ENCODE data around the gene DGKD.

DGKD gene

GRCh38 chr2:233413046-233413445 is 58.8 kb downstream of the DGKD start:
- no peak for DNase-seq (ENCODE audit: low read depth)

GRCh38 chr2:233413559-233414272 is 59.4 kb downstream of the DGKD start:
- DNase-seq (ENCODE audit: low read depth): no peak

- no peak for DNase-seq (ENCODE audit: low read depth)
Measured at GRCh38 chr2:233414273-233414654, 60.0 kb downstream of the DGKD start.

- no peak for DNase-seq (ENCODE audit: low read depth)
Measured at GRCh38 chr2:233414777-233415570, 60.7 kb downstream of the DGKD start.

DNA sequence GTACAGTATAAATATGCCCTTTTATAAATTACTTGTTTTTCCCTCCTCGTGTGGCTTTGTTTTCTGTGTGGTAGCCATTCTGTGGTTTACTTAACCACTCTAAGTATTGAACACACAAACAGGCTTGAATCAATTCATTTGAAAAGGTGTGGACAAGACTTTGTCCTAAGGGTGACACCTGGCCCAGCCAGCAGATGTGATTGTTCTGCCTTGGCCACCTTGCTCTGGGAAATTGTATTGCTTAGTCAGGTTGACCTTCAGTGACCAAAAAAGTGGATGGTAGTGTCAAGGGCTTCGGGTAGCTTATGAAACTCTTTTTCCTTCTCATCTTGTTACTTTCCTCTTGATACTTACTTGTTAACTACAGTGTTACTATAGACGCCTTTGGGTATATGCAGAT is 61.9 kb downstream of the DGKD start:
- no peak for DNase-seq (ENCODE audit: low read depth)

- no peak for DNase-seq (ENCODE audit: low read depth)
Measured at GRCh38 chr2:233416706-233417105, 62.4 kb downstream of the DGKD start.

- no peak for DNase-seq (ENCODE audit: low read depth)
Measured at GRCh38 chr2:233417282-233417681, 63.0 kb downstream of the DGKD start.

- DNase-seq (ENCODE audit: low read depth): no peak
Measured at GRCh38 chr2:233418052-233418760, 63.9 kb downstream of the DGKD start.

DNA sequence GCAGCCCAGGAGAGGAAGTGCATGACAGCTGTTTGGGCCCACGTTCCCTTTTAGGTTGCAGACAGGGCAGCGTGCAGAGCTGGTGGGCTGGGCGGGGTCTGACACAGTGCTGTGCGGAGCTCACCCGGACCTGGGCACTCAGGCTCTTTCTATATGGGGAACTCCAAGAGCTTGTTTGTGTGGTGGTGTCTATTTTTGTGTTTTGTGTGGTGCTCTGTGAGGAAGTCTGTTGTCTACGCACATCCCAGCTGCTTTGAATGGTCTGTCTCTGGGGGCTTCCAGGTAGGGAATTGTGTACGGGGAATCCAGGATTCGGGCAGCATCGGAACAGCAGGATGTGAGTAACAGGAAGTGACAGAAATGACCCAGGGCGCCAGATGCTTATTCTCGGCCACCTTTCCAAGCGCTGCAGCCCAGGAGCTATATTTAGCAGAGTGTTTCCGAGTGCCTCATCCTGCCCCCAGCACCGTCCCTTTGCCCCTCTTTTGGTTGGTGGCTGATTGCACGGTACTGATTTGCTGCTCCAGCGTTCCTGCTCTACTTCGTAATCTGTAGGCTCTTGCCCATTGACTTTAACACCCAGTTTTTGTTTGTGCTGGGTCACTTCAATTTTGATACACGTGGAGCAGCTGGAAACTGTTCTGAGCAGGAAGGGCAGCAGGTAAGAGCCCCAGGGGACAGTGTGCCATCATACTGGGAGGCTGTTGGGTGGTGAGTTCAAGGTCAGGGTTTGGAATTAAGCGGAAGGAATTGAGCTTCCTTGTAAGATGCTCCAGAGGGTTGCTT is 64.7 kb downstream of the DGKD start:
- no peak for DNase-seq (ENCODE audit: low read depth)

- DNase-seq (ENCODE audit: low read depth): no peak
Measured at GRCh38 chr2:233419602-233420391, 65.5 kb downstream of the DGKD start.

DNA sequence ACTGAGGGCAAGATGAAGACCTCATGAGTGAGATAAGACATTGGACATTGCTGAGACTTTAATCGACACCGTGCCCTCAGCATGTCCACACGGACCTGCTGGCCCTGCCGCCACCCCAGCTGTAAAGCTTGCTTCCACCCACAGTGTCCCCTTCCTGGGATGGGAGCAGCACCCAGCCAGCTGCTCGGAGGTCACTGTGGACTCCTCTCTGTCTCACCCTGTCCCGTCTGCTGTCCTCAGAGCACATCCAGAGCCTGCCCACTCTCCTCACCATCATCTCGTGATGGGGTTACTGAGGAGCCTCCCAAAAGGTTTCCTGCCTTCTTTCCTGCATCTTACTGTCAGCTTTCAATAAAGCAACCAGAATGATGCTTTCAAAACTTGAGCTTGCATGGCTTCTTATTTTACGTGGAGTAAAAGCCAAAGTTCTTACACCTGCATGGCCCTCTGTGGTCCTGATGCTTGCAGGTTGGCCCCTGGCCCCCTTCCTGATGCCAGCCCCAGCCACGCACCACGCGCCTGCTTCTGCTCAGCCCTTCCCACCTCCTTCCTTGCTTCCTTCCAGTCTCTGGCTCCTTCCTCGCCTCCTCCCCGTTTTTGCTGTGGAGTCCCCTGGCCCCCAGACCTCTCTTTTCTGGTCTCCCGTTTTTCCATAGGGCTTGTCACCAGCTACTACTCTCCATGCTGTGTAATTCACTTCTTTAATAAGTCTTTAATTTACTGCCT is 67.0 kb downstream of the DGKD start:
- no peak for DNase-seq (ENCODE audit: low read depth)

DNA sequence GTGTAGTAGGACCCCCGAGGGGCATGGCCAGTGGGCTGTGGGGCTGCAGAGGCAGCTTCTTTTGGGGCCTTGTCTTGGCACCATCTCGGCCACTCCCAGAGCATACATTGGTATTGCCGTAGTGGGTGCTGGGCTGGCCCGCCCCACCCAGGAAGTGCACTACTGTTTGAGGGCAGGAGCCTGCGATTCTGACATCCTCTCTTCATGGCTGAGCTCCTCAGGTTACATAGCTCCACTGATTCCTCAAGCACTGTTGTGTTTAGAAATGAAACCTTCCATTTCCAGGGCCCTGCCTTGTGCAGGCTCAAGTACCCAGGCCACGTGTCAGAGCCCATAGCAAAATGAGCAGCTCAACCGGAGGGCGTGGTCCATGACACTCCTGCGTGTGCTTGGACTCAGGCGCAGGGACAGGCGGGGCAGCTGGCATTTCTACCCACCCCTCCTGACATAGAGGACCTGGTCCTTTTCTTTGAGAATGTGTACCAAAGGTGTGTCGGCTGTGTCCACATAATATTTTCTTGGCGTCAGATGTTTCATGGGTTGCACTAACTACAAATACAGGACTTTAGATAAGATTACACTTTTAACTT is 67.9 kb downstream of the DGKD start:
- DNase-seq (ENCODE audit: low read depth): no peak

DNA sequence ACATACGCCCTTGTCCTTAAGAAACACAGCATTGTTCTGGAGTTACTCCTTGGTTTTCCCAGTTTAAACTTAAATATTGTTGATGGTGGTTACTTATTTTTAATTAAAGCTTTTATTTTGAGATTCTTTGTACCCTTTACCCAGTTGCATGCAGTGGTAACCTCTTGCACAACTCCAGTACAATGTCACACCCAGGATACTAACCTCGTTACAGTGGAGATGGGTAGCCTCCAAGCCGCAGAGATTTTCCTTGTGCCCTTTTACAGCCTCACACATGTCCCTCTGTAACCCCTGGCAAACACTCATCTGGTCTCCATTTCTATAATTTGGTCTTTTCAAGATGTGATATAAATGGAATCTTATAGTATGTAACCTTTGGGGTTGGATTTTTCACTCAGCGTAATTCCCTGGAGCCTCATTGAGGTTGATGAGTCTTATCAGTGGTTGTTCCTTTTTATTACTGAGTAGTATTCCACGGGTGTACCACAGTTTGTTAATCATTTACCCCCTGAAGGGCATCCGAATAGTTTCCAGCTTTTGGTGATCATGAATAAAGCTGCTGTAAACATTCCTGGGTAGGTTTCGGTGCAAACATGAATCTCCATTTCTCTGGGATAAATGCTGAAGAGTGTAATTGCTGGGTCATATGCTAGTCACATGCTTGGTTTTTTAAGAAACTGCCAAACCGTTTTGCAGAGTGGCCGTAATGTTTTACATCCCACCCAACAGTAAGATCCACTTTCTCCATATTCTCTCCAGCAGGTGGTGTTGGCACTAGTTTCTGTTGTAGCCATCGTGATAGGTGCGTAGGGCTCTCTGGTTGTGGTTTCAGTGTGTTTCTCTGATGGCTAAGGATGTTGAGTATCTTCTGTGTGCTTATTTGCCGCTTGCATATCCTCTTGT is 68.6 kb downstream of the DGKD start:
- DNase-seq (ENCODE audit: low read depth): no peak

DNA sequence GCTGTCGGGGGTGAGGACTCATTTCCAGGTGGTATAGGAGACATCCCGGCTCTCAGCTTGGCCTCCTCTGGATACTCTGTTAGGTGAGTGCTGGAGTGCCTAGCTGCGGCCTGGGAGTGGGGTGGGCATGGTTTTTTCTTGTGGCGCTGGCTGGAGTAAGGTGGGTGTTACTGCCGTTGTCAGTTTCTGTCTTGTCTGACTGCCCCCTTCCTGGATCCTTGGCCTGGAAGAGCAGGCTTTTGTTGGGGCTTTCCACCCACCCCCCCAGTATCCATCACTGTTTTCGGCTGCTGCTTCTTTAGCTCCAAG is 69.2 kb downstream of the DGKD start:
- DNase-seq (ENCODE audit: low read depth): no peak

- no peak for DNase-seq (ENCODE audit: low read depth)
Measured at GRCh38 chr2:233424154-233424951, 70.1 kb downstream of the DGKD start.

DNA sequence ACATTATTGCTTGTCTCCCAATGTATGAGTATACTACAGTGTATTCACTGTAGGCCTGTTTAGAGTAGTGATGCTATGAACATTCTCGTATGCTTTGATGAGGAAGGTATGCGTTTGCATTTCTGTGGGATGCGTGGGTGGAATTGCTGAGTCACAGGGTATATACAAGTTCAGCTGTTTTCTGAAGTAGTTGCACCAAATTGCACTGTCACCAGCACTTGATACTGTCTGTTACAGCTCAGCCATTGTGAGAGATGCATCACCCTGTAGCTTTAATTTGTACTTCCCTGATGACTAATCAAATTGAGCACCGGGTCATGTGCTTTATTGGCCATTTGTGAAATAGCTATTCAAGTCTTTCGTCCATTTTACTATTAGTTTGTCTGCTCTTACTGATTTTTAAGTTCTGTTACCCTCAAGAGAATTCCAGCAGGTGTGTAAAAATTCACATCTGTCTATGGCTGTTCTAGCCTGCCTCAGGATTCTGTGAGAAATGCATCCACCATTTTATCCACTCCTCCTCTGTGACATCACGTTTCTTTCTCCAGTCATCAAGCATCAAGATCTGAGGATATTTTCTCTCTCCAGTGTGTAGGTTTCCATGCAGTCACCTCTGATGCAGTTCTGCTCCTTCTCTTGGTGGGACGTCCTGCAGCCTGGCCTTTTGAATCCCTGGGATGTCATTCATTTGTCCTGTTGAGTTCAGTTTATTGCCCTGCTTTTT is 72.5 kb downstream of the DGKD start:
- peak; percentile 50 for DNase-seq (ENCODE audit: low read depth)

- DNase-seq (ENCODE audit: low read depth): no peak
Measured at GRCh38 chr2:233428008-233428407, 73.7 kb downstream of the DGKD start.

DNA sequence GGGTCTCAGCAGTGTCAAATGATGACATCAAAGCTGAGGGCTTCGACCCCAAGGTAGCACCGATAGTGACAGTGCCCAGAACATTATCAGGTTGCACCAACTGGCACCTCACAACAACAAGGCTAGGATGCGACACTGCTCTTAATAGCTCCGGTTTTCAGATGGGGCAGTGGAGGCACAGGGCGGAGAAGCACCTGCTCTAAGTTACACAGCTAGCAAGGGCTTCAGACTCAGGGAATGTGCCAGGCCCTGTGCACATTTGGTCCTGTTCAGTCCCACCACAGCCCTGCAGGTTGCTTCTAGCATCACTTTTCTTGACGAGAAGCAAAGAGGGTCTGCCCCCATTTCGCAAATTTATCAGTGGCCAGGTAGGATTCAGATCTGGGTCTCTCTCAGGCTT is 74.1 kb downstream of the DGKD start:
- no peak for DNase-seq (ENCODE audit: low read depth)
